Measurements from ENCODE around the gene BABAM2. TPM values are rescaled to one million over a fixed set of nuclear protein-coding genes. Genes with fewer than 3 reads are reported as not detected.

Gene BABAM2
- total RNA-seq, 1 donor from 2014 or later: 28.5 TPM

GRCh38 chr2:28231110-28231631 is 340.6 kb downstream of the BABAM2 start:
- peaks cover 2% of the 10 kb centered on the region for H3K36me3 Mint-ChIP-seq (ENCODE audit: low read depth, unreplicated experiment)
- Histone ChIP-seq H3K9me3 (ENCODE audit: insufficient read depth, low read depth, low read length) (no peaks in the 10 kb centered on the region), H3K4me1 (ENCODE audit: insufficient read depth, low read length) (peaks cover 7% of the 10 kb centered on the region), H2AFZ (ENCODE audit: low read depth, low read length) (no peak overlapping the region), H4K20me1 (ENCODE audit: insufficient read depth, low read length) (no peaks in the 10 kb centered on the region), H3K9ac (ENCODE audit: low read length) (no peak overlapping the region), H3K27ac (ENCODE audit: low read depth, low read length) (no peak overlapping the region), H3K4me3 (ENCODE audit: insufficient read depth, low read depth, low read length) (no peak overlapping the region), H3K36me3 (ENCODE audit: insufficient read depth, low read length) (no peaks in the 10 kb centered on the region), H3K4me2 (ENCODE audit: low read length) (peak overlapping the region; percentile 22), H3K79me2 (ENCODE audit: insufficient read depth, low read length) (no peaks in the 10 kb centered on the region), H3K27me3 (ENCODE audit: insufficient read depth, low read length) (no peaks in the 10 kb centered on the region)
- no peak overlapping the region for H3K4me3 Mint-ChIP-seq (ENCODE audit: unreplicated experiment)
- no peaks in the 10 kb centered on the region for H3K9me3 Mint-ChIP-seq (ENCODE audit: unreplicated experiment)
- FAIRE-seq (peak; percentile 55), DNase-seq (ENCODE audit: low read depth) (peak; percentile 67)
- TF ChIP-seq EZH2 (IDR thresholded peaks at IDR 0.05; ENCODE audit: insufficient read depth, low read length) (no peak), CTCF (IDR thresholded peaks at IDR 0.05; ENCODE audit: insufficient read depth, low read depth, low read length) (no peak)
- peaks cover 24% of the 10 kb centered on the region for H3K4me1 Mint-ChIP-seq (ENCODE audit: low read depth, unreplicated experiment)
- no peaks in the 10 kb centered on the region for H3K27me3 Mint-ChIP-seq (ENCODE audit: low read depth, unreplicated experiment)
- no peak overlapping the region for H3K27ac Mint-ChIP-seq (ENCODE audit: unreplicated experiment)

- Histone ChIP-seq H3K36me3 (ENCODE audit: insufficient read depth, low read length) (no peaks in the 10 kb centered on the region), H3K9ac (ENCODE audit: low read length) (no peak overlapping the region), H3K79me2 (ENCODE audit: insufficient read depth, low read length) (no peaks in the 10 kb centered on the region), H3K9me3 (ENCODE audit: insufficient read depth, low read depth, low read length) (no peaks in the 10 kb centered on the region), H3K27ac (ENCODE audit: low read depth, low read length) (no peak overlapping the region), H2AFZ (ENCODE audit: low read depth, low read length) (no peak overlapping the region), H4K20me1 (ENCODE audit: insufficient read depth, low read length) (no peaks in the 10 kb centered on the region), H3K27me3 (ENCODE audit: insufficient read depth, low read length) (no peaks in the 10 kb centered on the region), H3K4me3 (ENCODE audit: insufficient read depth, low read depth, low read length) (no peak overlapping the region), H3K4me1 (ENCODE audit: insufficient read depth, low read length) (peaks cover 7% of the 10 kb centered on the region), H3K4me2 (ENCODE audit: low read length) (no peak overlapping the region)
- Mint-ChIP-seq H3K36me3 (ENCODE audit: low read depth, unreplicated experiment) (peaks cover 2% of the 10 kb centered on the region), H3K27me3 (ENCODE audit: low read depth, unreplicated experiment) (no peaks in the 10 kb centered on the region), H3K4me3 (ENCODE audit: unreplicated experiment) (no peak overlapping the region), H3K4me1 (ENCODE audit: low read depth, unreplicated experiment) (peaks cover 21% of the 10 kb centered on the region), H3K27ac (ENCODE audit: unreplicated experiment) (no peak overlapping the region), H3K9me3 (ENCODE audit: unreplicated experiment) (no peaks in the 10 kb centered on the region)
- DNase-seq (ENCODE audit: low read depth) (no peak), FAIRE-seq (peak; percentile 26)
- no peak for TF ChIP-seq EZH2 (IDR thresholded peaks at IDR 0.05; ENCODE audit: insufficient read depth, low read length)
- TF ChIP-seq CTCF (IDR thresholded peaks at IDR 0.05; ENCODE audit: insufficient read depth, low read depth, low read length): no peak
These were observed 341.8 kb downstream of the BABAM2 start for GRCh38 chr2:28232295-28232694.

- H2AFZ ChIP-seq (ENCODE audit: low read depth, low read length): no peak overlapping the region
- no peak overlapping the region for H3K4me2 ChIP-seq (ENCODE audit: low read length)
These were observed 342.7 kb downstream of the BABAM2 start for GRCh38 chr2:28233164-28233676.

More at GRCh38 chr2:28233164-28233676, 342.7 kb downstream of the BABAM2 start:
- H3K4me1 Mint-ChIP-seq (ENCODE audit: low read depth, unreplicated experiment): peaks cover 21% of the 10 kb centered on the region
- Histone ChIP-seq H3K9ac (ENCODE audit: low read length) (no peak overlapping the region), H3K9me3 (ENCODE audit: insufficient read depth, low read depth, low read length) (no peaks in the 10 kb centered on the region), H3K4me3 (ENCODE audit: insufficient read depth, low read depth, low read length) (no peak overlapping the region), H3K27ac (ENCODE audit: low read depth, low read length) (no peak overlapping the region), H3K4me1 (ENCODE audit: insufficient read depth, low read length) (peaks cover 8% of the 10 kb centered on the region), H3K36me3 (ENCODE audit: insufficient read depth, low read length) (no peaks in the 10 kb centered on the region), H3K79me2 (ENCODE audit: insufficient read depth, low read length) (no peaks in the 10 kb centered on the region), H4K20me1 (ENCODE audit: insufficient read depth, low read length) (no peaks in the 10 kb centered on the region), H3K27me3 (ENCODE audit: insufficient read depth, low read length) (no peaks in the 10 kb centered on the region)
- no peak for FAIRE-seq
- no peaks in the 10 kb centered on the region for H3K27me3 Mint-ChIP-seq (ENCODE audit: low read depth, unreplicated experiment)
- H3K9me3 Mint-ChIP-seq (ENCODE audit: unreplicated experiment): peaks cover 2% of the 10 kb centered on the region
- no peak overlapping the region for H3K4me3 Mint-ChIP-seq (ENCODE audit: unreplicated experiment)
- no peak for TF ChIP-seq EZH2 (IDR thresholded peaks at IDR 0.05; ENCODE audit: insufficient read depth, low read length)
- no peak for TF ChIP-seq CTCF (IDR thresholded peaks at IDR 0.05; ENCODE audit: insufficient read depth, low read depth, low read length)
- DNase-seq (ENCODE audit: low read depth): peak; percentile 39
- H3K27ac Mint-ChIP-seq (ENCODE audit: unreplicated experiment): peak overlapping the region; percentile 79
- H3K36me3 Mint-ChIP-seq (ENCODE audit: low read depth, unreplicated experiment): peaks cover 4% of the 10 kb centered on the region
